Measurements from ENCODE around the gene BRD7. TPM values are rescaled to one million over a fixed set of nuclear protein-coding genes. Genes with fewer than 3 reads are reported as not detected.

The BRD7 gene
- total and polyA plus RNA-seq, 10 of the 15 experiments (the other 5 are each of a cell fraction or from before 2014, with no cell fraction given): 16.9 to 74.7 (median 52.0) TPM

DNA sequence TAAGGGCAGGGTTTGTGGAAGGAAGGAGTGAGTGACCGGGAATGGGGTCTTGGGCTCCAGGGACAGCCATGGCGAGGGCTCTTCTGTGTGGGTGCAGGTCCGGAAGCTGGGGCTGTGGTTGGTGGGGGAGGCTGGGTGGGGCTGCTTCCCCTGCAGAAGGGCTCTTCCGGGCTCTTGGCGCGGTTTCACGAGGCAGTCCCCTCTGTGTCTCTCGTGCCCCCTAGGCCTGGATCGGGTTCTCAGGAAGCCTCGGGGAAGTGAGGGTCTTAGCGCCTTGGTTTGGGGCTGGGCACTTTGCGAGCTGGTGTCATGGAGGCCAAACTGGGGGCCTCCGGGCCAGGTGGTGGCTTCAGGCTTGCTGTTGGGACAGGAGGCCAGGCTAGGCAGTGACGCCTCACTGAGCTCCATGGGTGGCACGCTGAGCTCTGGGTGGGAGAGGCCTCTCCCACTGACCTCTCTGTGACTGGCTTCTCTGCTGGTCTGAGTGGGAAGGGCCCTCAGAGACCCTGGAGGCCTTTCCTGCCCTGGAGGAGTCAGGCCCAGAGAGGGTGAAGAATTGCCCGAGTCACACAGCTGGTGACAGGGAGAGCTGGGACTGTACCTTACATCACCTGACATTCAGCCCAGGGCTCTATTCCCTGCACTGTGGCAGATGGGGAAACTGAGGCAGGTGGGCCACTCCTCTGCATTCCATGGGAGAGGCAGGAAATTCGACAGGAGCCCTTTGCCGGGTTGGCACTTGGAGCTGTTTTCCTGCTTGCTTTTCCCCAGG is 94.3 kb downstream of the BRD7 start (continued):
- TF ChIP-seq, protein P1, sequence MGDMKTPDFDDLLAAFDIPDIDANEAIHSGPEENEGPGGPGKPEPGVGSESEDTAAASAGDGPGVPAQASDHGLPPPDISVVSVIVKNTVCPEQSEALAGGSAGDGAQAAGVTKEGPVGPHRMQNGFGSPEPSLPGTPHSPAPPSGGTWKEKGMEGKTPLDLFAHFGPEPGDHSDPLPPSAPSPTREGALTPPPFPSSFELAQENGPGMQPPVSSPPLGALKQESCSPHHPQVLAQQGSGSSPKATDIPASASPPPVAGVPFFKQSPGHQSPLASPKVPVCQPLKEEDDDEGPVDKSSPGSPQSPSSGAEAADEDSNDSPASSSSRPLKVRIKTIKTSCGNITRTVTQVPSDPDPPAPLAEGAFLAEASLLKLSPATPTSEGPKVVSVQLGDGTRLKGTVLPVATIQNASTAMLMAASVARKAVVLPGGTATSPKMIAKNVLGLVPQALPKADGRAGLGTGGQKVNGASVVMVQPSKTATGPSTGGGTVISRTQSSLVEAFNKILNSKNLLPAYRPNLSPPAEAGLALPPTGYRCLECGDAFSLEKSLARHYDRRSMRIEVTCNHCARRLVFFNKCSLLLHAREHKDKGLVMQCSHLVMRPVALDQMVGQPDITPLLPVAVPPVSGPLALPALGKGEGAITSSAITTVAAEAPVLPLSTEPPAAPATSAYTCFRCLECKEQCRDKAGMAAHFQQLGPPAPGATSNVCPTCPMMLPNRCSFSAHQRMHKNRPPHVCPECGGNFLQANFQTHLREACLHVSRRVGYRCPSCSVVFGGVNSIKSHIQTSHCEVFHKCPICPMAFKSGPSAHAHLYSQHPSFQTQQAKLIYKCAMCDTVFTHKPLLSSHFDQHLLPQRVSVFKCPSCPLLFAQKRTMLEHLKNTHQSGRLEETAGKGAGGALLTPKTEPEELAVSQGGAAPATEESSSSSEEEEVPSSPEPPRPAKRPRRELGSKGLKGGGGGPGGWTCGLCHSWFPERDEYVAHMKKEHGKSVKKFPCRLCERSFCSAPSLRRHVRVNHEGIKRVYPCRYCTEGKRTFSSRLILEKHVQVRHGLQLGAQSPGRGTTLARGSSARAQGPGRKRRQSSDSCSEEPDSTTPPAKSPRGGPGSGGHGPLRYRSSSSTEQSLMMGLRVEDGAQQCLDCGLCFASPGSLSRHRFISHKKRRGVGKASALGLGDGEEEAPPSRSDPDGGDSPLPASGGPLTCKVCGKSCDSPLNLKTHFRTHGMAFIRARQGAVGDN (IDR thresholded peaks at IDR 0.05): peak; percentile 63
- no peak for TF ChIP-seq BMI1 (IDR thresholded peaks at IDR 0.05; ENCODE audit: borderline replicate concordance)
- no peak for TF ChIP-seq RCOR1 (conservative IDR thresholded peaks at IDR 0.05; ENCODE audit: low read depth, low read length)
- peak; percentile 19; the same call in 1 of the 2 replicates for TF ChIP-seq LARP7 (IDR thresholded peaks at IDR 0.05)
- TF ChIP-seq IKZF1 (conservative IDR thresholded peaks at IDR 0.05): peak; percentile 8; the same call in 1 of the 2 replicates
- peak; percentile 47 for TF ChIP-seq RUNX3 (IDR thresholded peaks at IDR 0.05; ENCODE audit: low read length)
- TF ChIP-seq CBFB (IDR thresholded peaks at IDR 0.05; ENCODE audit: low read depth): 0 out of 2 replicates have a peak, but pooled peaks have one; percentile 40
- TF ChIP-seq ESRRA (IDR thresholded peaks at IDR 0.05; ENCODE audit: low read length): no peak
- no peak for TF ChIP-seq CREB1 (IDR thresholded peaks at IDR 0.05; ENCODE audit: low read depth)
- TF ChIP-seq EGR1 (IDR thresholded peaks at IDR 0.05; ENCODE audit: borderline replicate concordance in 1 of 2, low read depth in 2 of 2, low read length in 2 of 2): peak in 1 of 2 experiments; percentile 16; a peak in 1 of 3 replicates
- TF ChIP-seq POLR2AphosphoS2 (IDR thresholded peaks at IDR 0.05; ENCODE audit: low read depth, low read length): 0 out of 2 replicates have a peak, but pooled peaks have one; percentile 11
- 0 out of 4 replicates have a peak, but pooled peaks of 1 of the 2 experiments have one; percentile 1 for TF ChIP-seq ETV6 (conservative IDR thresholded peaks at IDR 0.05 in 1 of 2, IDR thresholded peaks at IDR 0.05 in 1 of 2; ENCODE audit: borderline replicate concordance in 1 of 2, low read depth in 1 of 2)
- no peak for TF ChIP-seq TCF7 (IDR thresholded peaks at IDR 0.05; ENCODE audit: borderline replicate concordance)
- TF ChIP-seq SMAD5 (IDR thresholded peaks at IDR 0.05; ENCODE audit: low read depth): peak; percentile 58

Data from GM12878 (cell line).